ENCODE results near the gene SLX4IP. TPM values are rescaled to one million over a fixed set of nuclear protein-coding genes. Genes with fewer than 3 reads are reported as not detected.

The SLX4IP gene
- total and polyA plus RNA-seq, 2 donors (not counting 3 experiments of a cell fraction or from before 2014, with no cell fraction given): 1.9 to 4.5 TPM

- Histone ChIP-seq H2AFZ (ENCODE audit: low read depth, low read length) (no peak overlapping the region), H3K9me3 (replicated peaks; ENCODE audit: control insufficient read depth, insufficient read depth, low read length) (no peaks in the 10 kb centered on the region), H3K79me2 (ENCODE audit: control insufficient read depth, insufficient read depth, low read length) (peaks cover 30% of the 10 kb centered on the region), H3K4me3 (replicated peaks in 1 of 3; ENCODE audit: insufficient read depth in 1 of 3, low read depth in 1 of 3, low read length in 3 of 3) (no peak overlapping the region), H3K27ac (ENCODE audit: insufficient read depth, low read depth, low read length) (no peak overlapping the region), H3K27me3 (ENCODE audit: control insufficient read depth in 2 of 2, insufficient read depth in 2 of 2, low read length in 2 of 2) (no peaks in the 10 kb centered on the region), H3K4me1 (ENCODE audit: control insufficient read depth, extremely low read depth, insufficient read depth, low read length) (peaks cover 11% of the 10 kb centered on the region), H3K9ac (replicated peaks; ENCODE audit: extremely low read depth, insufficient read depth, low read length) (no peak overlapping the region), H3K4me2 (ENCODE audit: insufficient read depth, low read length) (no peak overlapping the region), H3K36me3 (ENCODE audit: control insufficient read depth in 2 of 2, extremely low read depth in 1 of 2, insufficient read depth in 2 of 2, low read length in 2 of 2) (peaks cover 3 to 8% of the 10 kb centered on the region in 2 experiments), H4K20me1 (replicated peaks; ENCODE audit: control insufficient read depth, extremely low read depth, insufficient read depth, low read length) (no peaks in the 10 kb centered on the region), H3K9me1 (replicated peaks; ENCODE audit: control insufficient read depth, extremely low read depth, insufficient read depth, low read length) (no peaks in the 10 kb centered on the region)
- BruUV-seq (replicated peaks): no TSS peak
- no peak for TF ChIP-seq EZH2 (IDR thresholded peaks at IDR 0.05; ENCODE audit: borderline replicate concordance, low read depth, low read length, severe bottlenecking)
- TF ChIP-seq, protein P1, sequence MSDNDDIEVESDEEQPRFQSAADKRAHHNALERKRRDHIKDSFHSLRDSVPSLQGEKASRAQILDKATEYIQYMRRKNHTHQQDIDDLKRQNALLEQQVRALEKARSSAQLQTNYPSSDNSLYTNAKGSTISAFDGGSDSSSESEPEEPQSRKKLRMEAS (IDR thresholded peaks at IDR 0.05; ENCODE audit: insufficient read depth, insufficient read length): no peak
- no peak for TF ChIP-seq POLR2AphosphoS5 (IDR thresholded peaks at IDR 0.05; ENCODE audit: insufficient read depth, low read depth, low read length)
- TF ChIP-seq POLR2A (IDR thresholded peaks at IDR 0.05; ENCODE audit: low read depth, low read length): no peak
- TF ChIP-seq FOS (IDR thresholded peaks at IDR 0.05; ENCODE audit: borderline replicate concordance, insufficient read depth, low read length): no peak
- no peak for TF ChIP-seq MYC (IDR thresholded peaks at IDR 0.05; ENCODE audit: low read depth, low read length)
- TF ChIP-seq GATA2 (IDR thresholded peaks at IDR 0.05; ENCODE audit: insufficient read depth, insufficient read length, low read depth, low read length): no peak
- TF ChIP-seq, protein P2, sequence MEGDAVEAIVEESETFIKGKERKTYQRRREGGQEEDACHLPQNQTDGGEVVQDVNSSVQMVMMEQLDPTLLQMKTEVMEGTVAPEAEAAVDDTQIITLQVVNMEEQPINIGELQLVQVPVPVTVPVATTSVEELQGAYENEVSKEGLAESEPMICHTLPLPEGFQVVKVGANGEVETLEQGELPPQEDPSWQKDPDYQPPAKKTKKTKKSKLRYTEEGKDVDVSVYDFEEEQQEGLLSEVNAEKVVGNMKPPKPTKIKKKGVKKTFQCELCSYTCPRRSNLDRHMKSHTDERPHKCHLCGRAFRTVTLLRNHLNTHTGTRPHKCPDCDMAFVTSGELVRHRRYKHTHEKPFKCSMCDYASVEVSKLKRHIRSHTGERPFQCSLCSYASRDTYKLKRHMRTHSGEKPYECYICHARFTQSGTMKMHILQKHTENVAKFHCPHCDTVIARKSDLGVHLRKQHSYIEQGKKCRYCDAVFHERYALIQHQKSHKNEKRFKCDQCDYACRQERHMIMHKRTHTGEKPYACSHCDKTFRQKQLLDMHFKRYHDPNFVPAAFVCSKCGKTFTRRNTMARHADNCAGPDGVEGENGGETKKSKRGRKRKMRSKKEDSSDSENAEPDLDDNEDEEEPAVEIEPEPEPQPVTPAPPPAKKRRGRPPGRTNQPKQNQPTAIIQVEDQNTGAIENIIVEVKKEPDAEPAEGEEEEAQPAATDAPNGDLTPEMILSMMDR (IDR thresholded peaks at IDR 0.05; ENCODE audit: extremely low read depth in 1 of 2, insufficient read depth in 1 of 2, low read depth in 1 of 2, low read length in 2 of 2): no peak
- TF ChIP-seq JUN (IDR thresholded peaks at IDR 0.05; ENCODE audit: borderline replicate concordance, insufficient read depth, insufficient read length, low read depth): no peak
- POLR2A ChIA-PET: no interaction called here
- intact Hi-C loops (cut with micrococcal nuclease): no loop called here
- DNase-seq (ENCODE audit: low read depth, low spot score): no peak
- no peak for FAIRE-seq
- dilution Hi-C loops (cut with MboI; ENCODE audit: extremely low pct_ligation_motif_present, low sequenced_read_pairs): no loop called here
- CTCF ChIA-PET: interaction anchor here (1.2 to 1.9 kb wide), 2 partner anchors 332 kb away, joined by 3 to 5 read pairs; no protein-coding TSS in a partner anchor
Observed at GRCh38 chr20:10423735-10424134, 11.4 kb upstream of the SLX4IP start.
